Chondrocyte (in vitro differentiated cells): ENCODE data around the gene CUEDC1. TPM values are rescaled to one million over a fixed set of nuclear protein-coding genes. Genes with fewer than 3 reads are reported as not detected.

Experiments used
- DNase-seq: peaks from one replicate; pipeline ENCODE4 v3.0.0; 2021; ENCODE audit warnings: mixed read lengths, low spot score
- H3K27ac Mint-ChIP-seq: one replicate; pipeline ENCODE4 v1.8.0; 2021; ENCODE audit warnings: mild to moderate bottlenecking, moderate library complexity, mixed read lengths; ENCODE audit not compliant: unreplicated experiment
- H3K27me3 Mint-ChIP-seq: 2 replicates; pipeline ENCODE4 v1.8.0; 2021; ENCODE audit warnings: low read depth, mixed read lengths
- H3K36me3 Mint-ChIP-seq: 2 replicates; pipeline ENCODE4 v1.8.0; 2021; ENCODE audit warnings: low read depth, mixed read lengths
- H3K4me1 Mint-ChIP-seq: 2 replicates; pipeline ENCODE4 v1.8.0; 2021; ENCODE audit warnings: low read depth, mild to moderate bottlenecking, mixed read lengths
- H3K4me3 Mint-ChIP-seq: one replicate; pipeline ENCODE4 v1.8.0; 2021; ENCODE audit warnings: mild to moderate bottlenecking, moderate library complexity, mixed read lengths; ENCODE audit not compliant: unreplicated experiment
- H3K9me3 Mint-ChIP-seq: 2 replicates; pipeline ENCODE4 v1.8.0; 2021; ENCODE audit warnings: low read depth, mixed read lengths
- CTCF ChIP-seq: fragments of 200-600 bp; sonication (generic); IDR thresholded peaks from 2 replicates; pipeline ENCODE4 v1.5.0; 2021; ENCODE audit warnings: antibody characterized with exemption, mild to moderate bottlenecking, moderate library complexity
- total RNA-seq: library from RNA; stranded (reverse); gene quantifications from 3 replicates; pipeline ENCODE4 v1.2.1, GENCODE V29; 2021

Gene CUEDC1
- total RNA-seq, 1 donor from 2014 or later: 41.9 TPM

- Mint-ChIP-seq H3K27ac (no peak overlapping the region), H3K4me1 (peaks cover 50% of the 10 kb centered on the region), H3K27me3 (no peaks in the 10 kb centered on the region), H3K4me3 (no peak overlapping the region), H3K9me3 (no peaks in the 10 kb centered on the region), H3K36me3 (peaks cover 10% of the 10 kb centered on the region)
- DNase-seq: no peak
- no peak for TF ChIP-seq CTCF
These were observed 69.9 kb downstream of the CUEDC1 start for GRCh38 chr17:57885148-57885915.

- TF ChIP-seq CTCF: no peak
- Mint-ChIP-seq H3K27me3 (no peaks in the 10 kb centered on the region), H3K4me1 (peaks cover 60% of the 10 kb centered on the region), H3K4me3 (no peak overlapping the region), H3K9me3 (no peaks in the 10 kb centered on the region), H3K36me3 (peaks cover 10% of the 10 kb centered on the region), H3K27ac (peak overlapping the region; percentile 89)
- DNase-seq: no peak
These were observed 73.3 kb downstream of the CUEDC1 start for GRCh38 chr17:57881783-57882351.

- Mint-ChIP-seq H3K4me3 (no peak overlapping the region), H3K9me3 (no peaks in the 10 kb centered on the region), H3K27me3 (no peaks in the 10 kb centered on the region), H3K36me3 (peaks cover 10% of the 10 kb centered on the region), H3K4me1 (peaks cover 66% of the 10 kb centered on the region), H3K27ac (peak overlapping the region; percentile 89)
- TF ChIP-seq CTCF: no peak
- no peak for DNase-seq
These were observed 74.1 kb downstream of the CUEDC1 start for GRCh38 chr17:57881143-57881542.

GRCh38 chr17:57880086-57880456 is 75.1 kb downstream of the CUEDC1 start:
- Mint-ChIP-seq H3K9me3 (no peaks in the 10 kb centered on the region), H3K36me3 (peaks cover 10% of the 10 kb centered on the region), H3K27me3 (no peaks in the 10 kb centered on the region), H3K4me3 (no peak overlapping the region), H3K27ac (peak overlapping the region; percentile 89), H3K4me1 (peaks cover 77% of the 10 kb centered on the region)
- DNase-seq: no peak
- TF ChIP-seq CTCF: no peak

- no peaks in the 10 kb centered on the region for H3K9me3 Mint-ChIP-seq
- DNase-seq: no peak
- H3K4me1 Mint-ChIP-seq: peaks cover 81% of the 10 kb centered on the region
- peak overlapping the region; percentile 82 for H3K27ac Mint-ChIP-seq
- H3K36me3 Mint-ChIP-seq: peaks cover 6% of the 10 kb centered on the region
- no peaks in the 10 kb centered on the region for H3K27me3 Mint-ChIP-seq
- H3K4me3 Mint-ChIP-seq: no peak overlapping the region
- no peak for TF ChIP-seq CTCF
These were observed 75.7 kb downstream of the CUEDC1 start for GRCh38 chr17:57879437-57880085.
